H9 (cell line): ENCODE measurements around the gene APBB2. TPM values are rescaled to one million over a fixed set of nuclear protein-coding genes. Genes with fewer than 3 reads are reported as not detected.

Experiments
- DNase-seq: peaks from one replicate; pipeline ENCODE4 v3.0.0-alpha.2; 2017
- H2AFZ ChIP-seq: one replicate; pipeline ENCODE4 v1.6.1; 2013; ENCODE audit warnings: mild to moderate bottlenecking, low read length, control low read depth, moderate library complexity
- H2AK5ac ChIP-seq: 2 replicates; pipeline ENCODE4 v1.6.1; 2013; ENCODE audit warnings: low read length, control low read depth, mixed read lengths; ENCODE audit not compliant: insufficient read length
- H2BK120ac ChIP-seq: one replicate; pipeline ENCODE4 v1.6.1; 2013; ENCODE audit warnings: low read depth, mild to moderate bottlenecking, low read length, control low read depth, inconsistent platforms; ENCODE audit not compliant: poor library complexity, severe bottlenecking
- H2BK12ac ChIP-seq: 2 replicates; pipeline ENCODE4 v1.6.1; 2013; ENCODE audit warnings: low read length, control low read depth, mixed read lengths, low read depth; ENCODE audit not compliant: insufficient read length
- H2BK15ac ChIP-seq: 2 replicates; pipeline ENCODE4 v1.6.1; 2013; ENCODE audit warnings: low read depth, low read length, control low read depth
- H2BK20ac ChIP-seq: one replicate; pipeline ENCODE4 v1.6.1; 2013; ENCODE audit warnings: low read depth, mild to moderate bottlenecking, low read length, control low read depth, inconsistent platforms; ENCODE audit not compliant: poor library complexity, severe bottlenecking
- H2BK5ac ChIP-seq: 2 replicates; pipeline ENCODE4 v1.6.1; 2013; ENCODE audit warnings: low read length, control low read depth, mixed read lengths; ENCODE audit not compliant: insufficient read length
- H3K14ac ChIP-seq: 2 replicates; pipeline ENCODE4 v1.6.1; 2013; ENCODE audit warnings: low read length, control low read depth; ENCODE audit not compliant: insufficient read depth
- H3K18ac ChIP-seq: 2 replicates; pipeline ENCODE4 v1.6.1; 2013; ENCODE audit warnings: low read depth, mild to moderate bottlenecking, mixed read lengths, low read length, control low read depth; ENCODE audit not compliant: insufficient read length
- H3K23ac ChIP-seq: 2 replicates; pipeline ENCODE4 v1.6.1; 2013; ENCODE audit warnings: low read length, control low read depth, mixed read lengths, low read depth; ENCODE audit not compliant: insufficient read length
- H3K23me2 ChIP-seq: 2 replicates; pipeline ENCODE4 v1.6.1; 2013; ENCODE audit warnings: low read depth, mild to moderate bottlenecking, mixed read lengths, low read length, control low read depth; ENCODE audit not compliant: insufficient read length, poor library complexity, severe bottlenecking
- H3K27ac ChIP-seq: 2 replicates; pipeline ENCODE4 v1.5.1; 2013; ENCODE audit warnings: low read length, control low read depth, mixed read lengths, low read depth; ENCODE audit not compliant: insufficient read length
- H3K27me3 ChIP-seq: 2 replicates; pipeline ENCODE4 v1.6.1; 2013; ENCODE audit warnings: low read length, control low read depth, inconsistent platforms; ENCODE audit not compliant: insufficient read depth
- H3K4ac ChIP-seq: 2 replicates; pipeline ENCODE4 v1.6.1; 2013; ENCODE audit warnings: low read depth, mild to moderate bottlenecking, control low read depth, inconsistent platforms, low read length, moderate library complexity
- H3K4me1 ChIP-seq: 2 replicates; pipeline ENCODE4 v1.6.1; 2013; ENCODE audit warnings: low read length, control low read depth, inconsistent platforms; ENCODE audit not compliant: insufficient read depth
- H3K4me2 ChIP-seq: 2 replicates; pipeline ENCODE4 v1.6.1; 2013; ENCODE audit warnings: low read length, control low read depth, mixed read lengths; ENCODE audit not compliant: insufficient read length, insufficient read depth
- H3K56ac ChIP-seq: 2 replicates; pipeline ENCODE4 v1.6.1; 2013; ENCODE audit warnings: low read depth, mild to moderate bottlenecking, mixed read lengths, low read length, control low read depth; ENCODE audit not compliant: insufficient read length
- H3K79me1 ChIP-seq: 2 replicates; pipeline ENCODE4 v1.6.1; 2013; ENCODE audit warnings: low read depth, mild to moderate bottlenecking, moderate library complexity, low read length, control low read depth, inconsistent platforms; ENCODE audit not compliant: insufficient read depth, poor library complexity, severe bottlenecking
- H3K79me2 ChIP-seq: 2 replicates; pipeline ENCODE4 v1.6.1; 2013; ENCODE audit warnings: low read length, control low read depth, inconsistent platforms; ENCODE audit not compliant: insufficient read depth
- H3K9ac ChIP-seq: 2 replicates; pipeline ENCODE4 v1.6.1; 2013; ENCODE audit warnings: low read length, control low read depth, mixed read lengths; ENCODE audit not compliant: insufficient read length; ENCODE audit errors: extremely low read depth
- H3K9me3 ChIP-seq: one replicate; pipeline ENCODE4 v1.6.1; 2013; ENCODE audit warnings: low read depth, low read length, inconsistent platforms; ENCODE audit not compliant: control insufficient read depth
- H3T11ph ChIP-seq: one replicate; pipeline ENCODE4 v1.6.1; 2013; ENCODE audit warnings: mild to moderate bottlenecking, low read length, control low read depth, inconsistent platforms
- H4K20me1 ChIP-seq: one replicate; pipeline ENCODE4 v1.6.1; 2013; ENCODE audit not compliant: control insufficient read depth, insufficient read length, insufficient read depth
- H4K5ac ChIP-seq: 2 replicates; pipeline ENCODE4 v1.6.1; 2013; ENCODE audit warnings: low read depth, mild to moderate bottlenecking, mixed read lengths, low read length, control low read depth; ENCODE audit not compliant: insufficient read length
- H4K8ac ChIP-seq: replicated peaks from 2 replicates; pipeline ENCODE4 v1.6.1; 2013; ENCODE audit warnings: low read length, control low read depth, mixed read lengths, low read depth; ENCODE audit not compliant: insufficient read length
- H4K91ac ChIP-seq: 2 replicates; pipeline ENCODE4 v1.6.1; 2013; ENCODE audit warnings: low read depth, mild to moderate bottlenecking, moderate library complexity, mixed read lengths, low read length, control low read depth; ENCODE audit not compliant: insufficient read length
- H3K27ac Mint-ChIP-seq, 3 experiments: 2 replicates in 2 of 3; 3 replicates in 1 of 3; pipeline ENCODE4 v1.8.0; 2020 to 2021; ENCODE audit warnings: mixed read lengths in 3 of 3, mild to moderate bottlenecking in 1 of 3, moderate library complexity in 1 of 3
- H3K27me3 Mint-ChIP-seq: 2 replicates; pipeline ENCODE4 v1.8.0; 2021; ENCODE audit warnings: low read depth, mild to moderate bottlenecking, moderate library complexity, mixed read lengths
- H3K36me3 Mint-ChIP-seq, 3 experiments: 2 replicates in 2 of 3; 3 replicates in 1 of 3; pipeline ENCODE4 v1.8.0; 2020 to 2021; ENCODE audit warnings: low read depth in 3 of 3, mixed read lengths in 3 of 3; ENCODE audit not compliant: insufficient read depth in 1 of 3
- H3K4me1 Mint-ChIP-seq, 2 experiments: 2 replicates each; pipeline ENCODE4 v1.8.0; 2020; ENCODE audit warnings: mixed read lengths in 2 of 2
- H3K4me3 Mint-ChIP-seq, 2 experiments: 2 replicates in 1 of 2; 3 replicates in 1 of 2; pipeline ENCODE4 v1.8.0; 2020 to 2021; ENCODE audit warnings: mild to moderate bottlenecking in 2 of 2, mixed read lengths in 2 of 2, moderate library complexity in 1 of 2
- H3K9me3 Mint-ChIP-seq, 2 experiments: 2 replicates in 1 of 2; 3 replicates in 1 of 2; pipeline ENCODE4 v1.8.0; 2020; ENCODE audit warnings: mild to moderate bottlenecking in 2 of 2, mixed read lengths in 2 of 2, moderate library complexity in 1 of 2
- CTCF ChIP-seq: fragments of 200-600 bp; sonication (generic); conservative IDR thresholded peaks from 3 replicates; pipeline ENCODE4 v1.8.0; 2021; ENCODE audit warnings: antibody characterized with exemption, mild to moderate bottlenecking
- WGBS: extraction: QIAGEN DNeasy Blood & Tissue Kit; methylation state at CpG from one replicate; pipeline ENCODE4 v1.1.7; 2013; ENCODE audit warnings: missing lambda C conversion rate, low lambda C conversion rate, mixed read lengths; ENCODE audit not compliant: insufficient read length; ENCODE audit errors: extremely low coverage; 5-methylcytosine and 5-hydroxymethylcytosine counted together
- total RNA-seq: library from RNA; stranded (reverse); gene quantifications from 2 replicates; pipeline ENCODE4 v1.2.1, GENCODE V29; 2021

The APBB2 gene
- total RNA-seq, 1 experiment from 2014 or later: 39.6 TPM

GRCh38 chr4:40845154-40845835 lies 369.0 kb downstream of the APBB2 start:
- Mint-ChIP-seq H3K4me1 (peaks cover 48 to 50% of the 10 kb centered on the region in 2 experiments), H3K27ac (peak overlapping the region; percentile 68 to 94 (median 77); a peak in 4 of 7 replicates), H3K9me3 (no peaks in the 10 kb centered on the region), H3K36me3 (peaks cover 0 to 4% (median 2%) of the 10 kb centered on the region in 3 experiments; a peak in 4 of 7 replicates), H3K4me3 (no peak overlapping the region), H3K27me3 (no peaks in the 10 kb centered on the region)
- Histone ChIP-seq H3K79me2 (peaks cover 6% of the 10 kb centered on the region; the same call in 1 of the 2 replicates), H3T11ph (no peak overlapping the region), H2BK15ac (no peak overlapping the region), H3K23ac (no peak overlapping the region), H2AK5ac (no peak overlapping the region), H3K23me2 (no peaks in the 10 kb centered on the region), H2BK120ac (no peak overlapping the region), H4K8ac (no peak overlapping the region), H3K4me2 (no peak overlapping the region), H3K79me1 (no peaks in the 10 kb centered on the region), H3K18ac (no peak overlapping the region), H4K20me1 (no peaks in the 10 kb centered on the region), H2AFZ (no peak overlapping the region), H3K27ac (no peak overlapping the region), H3K4ac (no peak overlapping the region), H4K5ac (no peak overlapping the region), H3K9ac (no peak overlapping the region), H4K91ac (no peak overlapping the region), H2BK12ac (no peak overlapping the region), H3K9me3 (no peaks in the 10 kb centered on the region), H2BK5ac (no peak overlapping the region), H3K27me3 (no peaks in the 10 kb centered on the region), H2BK20ac (no peak overlapping the region), H3K14ac (no peak overlapping the region), H3K56ac (no peak overlapping the region), H3K4me1 (peaks cover 5% of the 10 kb centered on the region; the same call in 1 of the 2 replicates)
- no peak for TF ChIP-seq CTCF
- DNase-seq: no peak
- no CpG with 5 or more reads among the region's 10 CpGs for WGBS
